Measurements from ENCODE around the gene DCHS1. TPM values are rescaled to one million over a fixed set of nuclear protein-coding genes. Genes with fewer than 3 reads are reported as not detected.

The DCHS1 gene
- total RNA-seq, result 42.3 and 53.2 TPM in 2 replicates

GRCh38 chr11:6655790-6656583 lies at the start of gene DCHS1:
Gene DCHS1, minus strand, starts transcription at chr11:6655809. Its CDS starts 14,196 bp downstream, at chr11:6641613.

GRCh38 chr11:6682936-6683861 lies 27.6 kb upstream of the DCHS1 start, which contains the start of gene MRPL17:
Gene MRPL17, minus strand, starts transcription at chr11:6683340. Its CDS starts 44 bp downstream, at chr11:6683296.

GRCh38 chr11:6619004-6619745 lies 36.4 kb downstream of the DCHS1 start, which contains the start of gene TPP1:
Gene TPP1, minus strand, starts transcription at chr11:6619422. Its CDS starts 22 bp downstream, at chr11:6619400.

GRCh38 chr11:6612213-6613041 lies 43.2 kb downstream of the DCHS1 start, which contains the start of gene TAF10:
Gene TAF10, minus strand, starts transcription at chr11:6612216. Its CDS starts 27 bp downstream, at chr11:6612189.

GRCh38 chr11:6603287-6604080 lies 52.1 kb downstream of the DCHS1 start, which contains the start of the genes ILK and RRP8:
Gene ILK, plus strand, starts transcription at chr11:6603774. Its CDS starts 498 bp downstream, at chr11:6604272.
Gene RRP8, minus strand, starts transcription at chr11:6603616. Its CDS starts 114 bp downstream, at chr11:6603502.

Other genes starting within 250 kb of the DCHS1 start
- 75.6 and 82.3 TPM in 2 replicates for gene APBB1, start 236.7 kb downstream of the DCHS1 start, total RNA-seq
- gene HPX, start 214.8 kb downstream of the DCHS1 start, total RNA-seq, result 1.2 and 2.1 TPM in 2 replicates
- gene TRIM3, start 181.9 kb downstream of the DCHS1 start, total RNA-seq, result 26.6 and 27.4 TPM in 2 replicates
- gene ARFIP2, start 174.5 kb downstream of the DCHS1 start, total RNA-seq, result 86.6 and 87.3 TPM in 2 replicates
- gene TIMM10B, start 174.3 kb downstream of the DCHS1 start, total RNA-seq, result 52.7 and 54.4 TPM in 2 replicates
- gene DNHD1, start 158.5 kb downstream of the DCHS1 start, total RNA-seq, result 9.4 and 13.0 TPM in 2 replicates
- gene RRP8, start 52.2 kb downstream of the DCHS1 start, total RNA-seq, result 12.5 and 12.8 TPM in 2 replicates
- gene ILK, start 52.0 kb downstream of the DCHS1 start, total RNA-seq, result 216 and 230 TPM in 2 replicates
- 27.7 and 38.3 TPM in 2 replicates for gene TAF10, start 43.6 kb downstream of the DCHS1 start, total RNA-seq
- gene TPP1, start 36.4 kb downstream of the DCHS1 start, total RNA-seq, result 69.9 and 101 TPM in 2 replicates
- gene MRPL17, start 27.5 kb upstream of the DCHS1 start, total RNA-seq, result 28.4 and 39.6 TPM in 2 replicates
- 0.12 and 0.16 TPM in 2 replicates for gene OR2AG2, start 116.2 kb upstream of the DCHS1 start, total RNA-seq
- gene OR2AG1, start 127.2 kb upstream of the DCHS1 start, total RNA-seq, result not detected in 2 replicates
- gene OR6A2, start 143.9 kb upstream of the DCHS1 start, total RNA-seq, result 0.32 and 0.49 TPM in 2 replicates
- gene OR10A5, start 189.9 kb upstream of the DCHS1 start, total RNA-seq, result not detected in 2 replicates
- not detected in 2 replicates for gene OR10A2, start 207.2 kb upstream of the DCHS1 start, total RNA-seq
- not detected in 2 replicates for gene OR10A4, start 220.8 kb upstream of the DCHS1 start, total RNA-seq
- 0.32 and 0.61 TPM in 2 replicates for gene OR2D2, start 236.7 kb upstream of the DCHS1 start, total RNA-seq